22Rv1 (cell line): ENCODE measurements around the gene CDK5RAP2.

Experiments
- H3K27ac ChIP-seq: fragments of 450-650 bp; 2 replicates; pipeline ENCODE4 v1.5.1; 2017
- CTCF ChIP-seq: fragments of 450-650 bp; IDR thresholded peaks from 2 replicates; pipeline ENCODE4 v1.5.1; 2017; ENCODE audit warnings: mild to moderate bottlenecking
- ZFX ChIP-seq: fragments of 450-650 bp; IDR thresholded peaks from 2 replicates; pipeline ENCODE4 v1.6.1; 2017; ENCODE audit warnings: antibody characterized with exemption, borderline replicate concordance

The CDK5RAP2 gene

GRCh38 chr9:120375316-120375715 lies 204.7 kb downstream of the CDK5RAP2 start:
- H3K27ac ChIP-seq = no peak overlapping the region
- TF ChIP-seq ZFX = no peak
- no peak for TF ChIP-seq CTCF

GRCh38 chr9:120374817-120375216 lies 205.2 kb downstream of the CDK5RAP2 start:
- TF ChIP-seq ZFX (no peak), CTCF (no peak)
- H3K27ac ChIP-seq = no peak overlapping the region

GRCh38 chr9:120374239-120374638 lies 205.7 kb downstream of the CDK5RAP2 start:
- no peak overlapping the region for H3K27ac ChIP-seq
- TF ChIP-seq ZFX (no peak), CTCF (no peak)

- no peak overlapping the region for H3K27ac ChIP-seq
- TF ChIP-seq ZFX (no peak), CTCF (no peak)
Measured at GRCh38 chr9:120372040-120372439, 207.9 kb downstream of the CDK5RAP2 start.

- no peak for TF ChIP-seq CTCF
- no peak for TF ChIP-seq ZFX
- no peak overlapping the region for H3K27ac ChIP-seq
Measured at GRCh38 chr9:120369608-120370220, 210.3 kb downstream of the CDK5RAP2 start.

GRCh38 chr9:120368799-120369198 lies 211.2 kb downstream of the CDK5RAP2 start:
- no peak for TF ChIP-seq CTCF
- TF ChIP-seq ZFX = no peak
- H3K27ac ChIP-seq = no peak overlapping the region

- no peak overlapping the region for H3K27ac ChIP-seq
- peak; percentile 21 for TF ChIP-seq CTCF
- no peak for TF ChIP-seq ZFX
Measured at GRCh38 chr9:120366644-120367019, 213.3 kb downstream of the CDK5RAP2 start.
